Right lobe of liver (tissue), 4 donors: ENCODE measurements around the gene GH1.
"Not testable (repeated sequence)": the region's sequence is repeated elsewhere in the genome, so short reads cannot be mapped to it uniquely, and the experiment has no call there.

ENCODE experiments used
- CTCF ChIP-seq, 4 donors: fragments of 200-600 bp in 3 of 4; fragments of 450-650 bp in 1 of 4; IDR thresholded peaks; one replicate each; pipeline versions ENCODE4 v1.5.1 to v1.8.0; 2016 to 2022; ENCODE audit warnings: antibody characterized with exemption in 4 of 4, mild to moderate bottlenecking in 2 of 4
- POLR2A ChIP-seq: fragments of 450-650 bp; IDR thresholded peaks from one replicate; pipeline ENCODE4 v1.6.1; 2017; ENCODE audit warnings: antibody characterized with exemption, mild to moderate bottlenecking
- donor health status: DM: no; HTN: no; CAD: no.
- donor health status: DM: no; HTN: no; CAD: no.
- donor health status: DM: no; HTN: yes; CAD: no.

GRCh38 chr17:63869491-63870291 lies 48.9 kb downstream of the GH1 start:
- not testable (repeated sequence) for TF ChIP-seq POLR2A; CTCF (IDR thresholded peaks at IDR 0.05)
